ENCODE results near the gene LRRC14B.

LRRC14B gene

DNA sequence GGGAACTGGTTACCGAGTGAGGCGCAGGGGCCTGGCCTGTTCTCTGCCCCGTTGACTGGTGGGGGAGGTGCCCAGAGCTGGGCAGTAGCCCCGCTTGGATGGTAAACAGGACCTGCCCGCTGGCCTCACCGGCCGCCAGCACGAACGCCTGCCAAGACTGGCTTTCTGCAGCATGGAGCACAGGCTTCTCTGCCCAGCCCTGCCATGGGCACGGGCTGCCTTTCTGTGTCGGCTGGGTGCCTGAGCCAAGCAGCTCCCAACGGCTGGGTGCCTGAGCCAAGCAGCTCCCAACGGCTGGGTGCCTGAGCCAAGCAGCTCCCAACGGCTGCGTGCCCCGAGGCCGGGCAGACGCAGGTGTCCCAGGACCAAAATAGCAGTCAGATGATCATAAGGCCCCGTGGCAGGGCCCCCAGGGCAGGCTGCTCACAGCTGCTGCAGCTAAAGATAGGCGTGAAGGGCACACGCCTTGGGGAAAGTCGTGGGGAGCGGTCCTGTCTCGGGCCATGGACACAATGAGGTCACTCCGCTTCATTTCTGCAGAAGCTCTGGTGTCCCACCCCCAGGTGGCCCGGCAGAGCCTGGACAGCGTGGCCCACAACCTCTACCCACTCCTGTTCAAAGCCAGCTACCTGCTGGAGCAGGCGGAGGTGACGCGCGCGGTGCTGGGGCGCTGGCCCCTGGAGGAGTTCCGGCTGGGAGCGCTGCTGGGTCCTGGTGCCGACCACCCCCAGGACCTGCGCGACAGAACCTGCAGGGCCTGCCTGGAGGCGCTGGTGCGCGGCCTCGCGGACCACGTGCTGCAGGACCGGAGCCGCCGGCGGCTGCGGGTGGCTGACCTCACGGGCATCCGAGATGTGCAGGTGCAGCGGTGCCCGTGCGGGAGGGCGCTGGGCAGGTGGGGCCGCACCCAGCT is at the start of gene LRRC14B:
TSS of gene LRRC14B (plus strand) at position 460 of the 913 bp plus-strand sequence. CDS start at position 504, 44 bp downstream.
- Histone ChIP-seq H3K36me3 (no peaks in the 10 kb centered on the region), H3K4me3 (ENCODE audit: low read depth in 1 of 2, low read length in 1 of 2) (no peak within 1 kb of the TSS), H3K27me3 (peaks cover 56% of the 10 kb centered on the region), H3K4me1 (ENCODE audit: control insufficient read depth in 1 of 2, insufficient read depth in 1 of 2, low read depth in 1 of 2, low read length in 1 of 2) (peaks cover 0 to 6% of the 10 kb centered on the region in 2 experiments), H3K9me3 (no peaks in the 10 kb centered on the region), H3K27ac (no peak within 1 kb of the TSS)
- TF ChIP-seq, protein P1, sequence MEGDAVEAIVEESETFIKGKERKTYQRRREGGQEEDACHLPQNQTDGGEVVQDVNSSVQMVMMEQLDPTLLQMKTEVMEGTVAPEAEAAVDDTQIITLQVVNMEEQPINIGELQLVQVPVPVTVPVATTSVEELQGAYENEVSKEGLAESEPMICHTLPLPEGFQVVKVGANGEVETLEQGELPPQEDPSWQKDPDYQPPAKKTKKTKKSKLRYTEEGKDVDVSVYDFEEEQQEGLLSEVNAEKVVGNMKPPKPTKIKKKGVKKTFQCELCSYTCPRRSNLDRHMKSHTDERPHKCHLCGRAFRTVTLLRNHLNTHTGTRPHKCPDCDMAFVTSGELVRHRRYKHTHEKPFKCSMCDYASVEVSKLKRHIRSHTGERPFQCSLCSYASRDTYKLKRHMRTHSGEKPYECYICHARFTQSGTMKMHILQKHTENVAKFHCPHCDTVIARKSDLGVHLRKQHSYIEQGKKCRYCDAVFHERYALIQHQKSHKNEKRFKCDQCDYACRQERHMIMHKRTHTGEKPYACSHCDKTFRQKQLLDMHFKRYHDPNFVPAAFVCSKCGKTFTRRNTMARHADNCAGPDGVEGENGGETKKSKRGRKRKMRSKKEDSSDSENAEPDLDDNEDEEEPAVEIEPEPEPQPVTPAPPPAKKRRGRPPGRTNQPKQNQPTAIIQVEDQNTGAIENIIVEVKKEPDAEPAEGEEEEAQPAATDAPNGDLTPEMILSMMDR (IDR thresholded peaks at IDR 0.05) = no peak

DNA sequence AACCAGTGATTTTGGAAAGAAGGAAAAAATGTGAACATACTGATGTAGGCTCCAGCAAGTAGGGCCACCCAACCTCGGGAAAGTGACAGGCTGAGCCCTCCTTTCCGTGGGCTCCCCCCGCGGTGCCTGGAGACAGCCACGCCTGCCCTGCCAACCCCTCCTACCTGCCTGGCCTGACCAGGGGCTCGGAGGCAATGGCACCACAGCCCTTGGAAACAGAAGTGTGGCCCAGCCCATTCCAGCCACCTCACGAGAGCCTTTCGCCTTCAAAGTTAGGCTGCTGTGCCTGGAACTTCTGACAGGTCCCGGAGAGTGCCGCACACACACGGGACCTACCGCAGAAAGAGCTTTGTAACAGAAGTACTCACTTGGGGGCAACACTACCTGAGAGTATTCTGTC is 49.5 kb upstream of the LRRC14B start:
- Histone ChIP-seq H3K36me3 (no peaks in the 10 kb centered on the region), H3K27me3 (no peaks in the 10 kb centered on the region), H3K27ac (no peak overlapping the region), H3K9me3 (no peaks in the 10 kb centered on the region), H3K4me1 (ENCODE audit: control insufficient read depth in 1 of 2, insufficient read depth in 1 of 2, low read depth in 1 of 2, low read length in 1 of 2) (no peaks in the 10 kb centered on the region), H3K4me3 (ENCODE audit: low read depth in 1 of 2, low read length in 1 of 2) (no peak overlapping the region)
- TF ChIP-seq, protein P1 (IDR thresholded peaks at IDR 0.05) = no peak

- no peaks in the 10 kb centered on the region for H3K36me3 ChIP-seq
- no peaks in the 10 kb centered on the region for H3K4me1 ChIP-seq (ENCODE audit: control insufficient read depth in 1 of 2, insufficient read depth in 1 of 2, low read depth in 1 of 2, low read length in 1 of 2)
- H3K9me3 ChIP-seq = peaks cover 2% of the 10 kb centered on the region
- H3K27ac ChIP-seq = no peak overlapping the region
- H3K27me3 ChIP-seq = no peaks in the 10 kb centered on the region
- H3K4me3 ChIP-seq (ENCODE audit: low read depth in 1 of 2, low read length in 1 of 2) = no peak overlapping the region
- TF ChIP-seq, protein P1 (IDR thresholded peaks at IDR 0.05) = no peak
Observed at GRCh38 chr5:142246-142810, 49.0 kb upstream of the LRRC14B start.

- Histone ChIP-seq H3K4me3 (ENCODE audit: low read depth in 1 of 2, low read length in 1 of 2) (no peak overlapping the region), H3K4me1 (ENCODE audit: control insufficient read depth in 1 of 2, insufficient read depth in 1 of 2, low read depth in 1 of 2, low read length in 1 of 2) (no peaks in the 10 kb centered on the region), H3K27me3 (no peaks in the 10 kb centered on the region), H3K9me3 (peaks cover 7% of the 10 kb centered on the region), H3K27ac (no peak overlapping the region), H3K36me3 (no peaks in the 10 kb centered on the region)
- TF ChIP-seq, protein P1 (IDR thresholded peaks at IDR 0.05) = no peak
Observed at GRCh38 chr5:143041-143440, 48.3 kb upstream of the LRRC14B start.

DNA sequence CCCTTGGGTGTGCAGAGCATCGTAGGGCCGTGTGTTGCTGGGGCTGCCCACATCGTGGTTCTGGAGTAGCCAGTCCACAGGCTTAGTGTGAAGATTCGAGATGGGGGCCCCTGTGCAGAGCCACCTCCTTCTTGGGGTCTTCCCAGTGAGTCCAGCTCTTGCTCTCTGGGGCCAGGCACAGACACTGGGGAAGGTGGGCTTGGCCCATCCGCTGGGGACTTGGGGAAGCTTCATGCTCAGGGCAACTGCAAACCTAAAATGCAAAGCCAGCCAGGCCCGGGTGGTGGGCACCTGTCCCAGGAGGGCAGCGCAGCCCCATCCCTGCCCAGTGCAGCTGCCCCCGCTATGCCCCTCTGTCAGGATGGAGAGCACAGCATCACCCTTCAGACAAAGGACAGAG is 46.4 kb upstream of the LRRC14B start:
- peaks cover 7% of the 10 kb centered on the region for H3K9me3 ChIP-seq
- H3K4me3 ChIP-seq (ENCODE audit: low read depth in 1 of 2, low read length in 1 of 2) = no peak overlapping the region
- TF ChIP-seq, protein P1 (IDR thresholded peaks at IDR 0.05) = no peak
- no peaks in the 10 kb centered on the region for H3K27me3 ChIP-seq
- H3K4me1 ChIP-seq (ENCODE audit: control insufficient read depth in 1 of 2, insufficient read depth in 1 of 2, low read depth in 1 of 2, low read length in 1 of 2) = no peaks in the 10 kb centered on the region
- no peak overlapping the region for H3K27ac ChIP-seq
- no peaks in the 10 kb centered on the region for H3K36me3 ChIP-seq
